ENCODE data around the gene PAEP. TPM values are rescaled to one million over a fixed set of nuclear protein-coding genes. Genes with fewer than 3 reads are reported as not detected.

Gene PAEP
- total RNA-seq, 2 experiments from 2014 or later: not detected

- Mint-ChIP-seq H3K27me3 (ENCODE audit: low read depth) (no peaks in the 10 kb centered on the region), H3K27ac (no peak overlapping the region), H3K36me3 (ENCODE audit: low read depth) (no peaks in the 10 kb centered on the region), H3K4me1 (ENCODE audit: low read depth) (no peaks in the 10 kb centered on the region), H3K4me3 (no peak overlapping the region), H3K9me3 (ENCODE audit: insufficient read depth) (no peaks in the 10 kb centered on the region)
- ATAC-seq (no peak), DNase-seq (no peak)
- CTCF ChIA-PET: no interaction called here
- POLR2A ChIA-PET: no interaction called here
Measured at GRCh38 chr9:135586601-135587109, 25.1 kb downstream of the PAEP start.

- CTCF ChIA-PET: no interaction called here
- H3K27ac Mint-ChIP-seq: no peak overlapping the region
- DNase-seq (no peak), ATAC-seq (no peak)
- no peaks in the 10 kb centered on the region for H3K9me3 Mint-ChIP-seq (ENCODE audit: insufficient read depth)
- H3K4me3 Mint-ChIP-seq: no peak overlapping the region
- POLR2A ChIA-PET: no interaction called here
- H3K27me3 Mint-ChIP-seq (ENCODE audit: low read depth): no peaks in the 10 kb centered on the region
- H3K4me1 Mint-ChIP-seq (ENCODE audit: low read depth): no peaks in the 10 kb centered on the region
- H3K36me3 Mint-ChIP-seq (ENCODE audit: low read depth): no peaks in the 10 kb centered on the region
Measured at GRCh38 chr9:135587658-135588057, 26.1 kb downstream of the PAEP start.

GRCh38 chr9:135588371-135588770 is 26.8 kb downstream of the PAEP start:
- CTCF ChIA-PET: no interaction called here
- no peaks in the 10 kb centered on the region for H3K36me3 Mint-ChIP-seq (ENCODE audit: low read depth)
- H3K4me3 Mint-ChIP-seq: no peak overlapping the region
- ATAC-seq (no peak), DNase-seq (no peak)
- no peaks in the 10 kb centered on the region for H3K9me3 Mint-ChIP-seq (ENCODE audit: insufficient read depth)
- H3K27me3 Mint-ChIP-seq (ENCODE audit: low read depth): no peaks in the 10 kb centered on the region
- H3K4me1 Mint-ChIP-seq (ENCODE audit: low read depth): no peaks in the 10 kb centered on the region
- H3K27ac Mint-ChIP-seq: no peak overlapping the region
- POLR2A ChIA-PET: no interaction called here

GRCh38 chr9:135588886-135589595 is 27.5 kb downstream of the PAEP start:
- POLR2A ChIA-PET: no interaction called here
- no peak overlapping the region for H3K4me3 Mint-ChIP-seq

GRCh38 chr9:135589596-135590485 is 28.3 kb downstream of the PAEP start:
- Mint-ChIP-seq H3K36me3 (ENCODE audit: low read depth) (no peaks in the 10 kb centered on the region), H3K4me1 (ENCODE audit: low read depth) (no peaks in the 10 kb centered on the region), H3K27me3 (ENCODE audit: low read depth) (no peaks in the 10 kb centered on the region), H3K9me3 (ENCODE audit: insufficient read depth) (no peaks in the 10 kb centered on the region), H3K27ac (no peak overlapping the region), H3K4me3 (no peak overlapping the region)
- CTCF ChIA-PET: no interaction called here
- POLR2A ChIA-PET: no interaction called here
- ATAC-seq (no peak), DNase-seq (no peak)

More at GRCh38 chr9:135588886-135589595, 27.5 kb downstream of the PAEP start:
- Mint-ChIP-seq H3K4me1 (ENCODE audit: low read depth) (no peaks in the 10 kb centered on the region), H3K9me3 (ENCODE audit: insufficient read depth) (no peaks in the 10 kb centered on the region), H3K27me3 (ENCODE audit: low read depth) (no peaks in the 10 kb centered on the region), H3K36me3 (ENCODE audit: low read depth) (no peaks in the 10 kb centered on the region), H3K27ac (no peak overlapping the region)
- ATAC-seq (no peak), DNase-seq (no peak)
- CTCF ChIA-PET: no interaction called here

GRCh38 chr9:135590486-135591079 is 29.0 kb downstream of the PAEP start:
- ATAC-seq (no peak), DNase-seq (no peak)
- ChIA-PET POLR2A (no interaction called here), CTCF (no interaction called here)
- Mint-ChIP-seq H3K4me1 (ENCODE audit: low read depth) (no peaks in the 10 kb centered on the region), H3K36me3 (ENCODE audit: low read depth) (no peaks in the 10 kb centered on the region), H3K4me3 (no peak overlapping the region), H3K27me3 (ENCODE audit: low read depth) (no peaks in the 10 kb centered on the region), H3K27ac (no peak overlapping the region), H3K9me3 (ENCODE audit: insufficient read depth) (no peaks in the 10 kb centered on the region)

- DNase-seq: no peak
- Mint-ChIP-seq H3K27me3 (ENCODE audit: low read depth) (peaks cover 4% of the 10 kb centered on the region), H3K4me1 (ENCODE audit: low read depth) (no peaks in the 10 kb centered on the region), H3K9me3 (ENCODE audit: insufficient read depth) (no peaks in the 10 kb centered on the region), H3K27ac (no peak overlapping the region), H3K4me3 (no peak overlapping the region), H3K36me3 (ENCODE audit: low read depth) (no peaks in the 10 kb centered on the region)
- ChIA-PET POLR2A (no interaction called here), CTCF (no interaction called here)
- ATAC-seq: no peak
Measured at GRCh38 chr9:135591506-135592330, 30.2 kb downstream of the PAEP start.

- no peak for ATAC-seq
- ChIA-PET CTCF (no interaction called here), POLR2A (no interaction called here)
- no peaks in the 10 kb centered on the region for H3K4me1 Mint-ChIP-seq (ENCODE audit: low read depth)
- H3K4me3 Mint-ChIP-seq: no peak overlapping the region
- no peak overlapping the region for H3K27ac Mint-ChIP-seq
- DNase-seq: no peak
- H3K36me3 Mint-ChIP-seq (ENCODE audit: low read depth): no peaks in the 10 kb centered on the region
- no peaks in the 10 kb centered on the region for H3K9me3 Mint-ChIP-seq (ENCODE audit: insufficient read depth)
- H3K27me3 Mint-ChIP-seq (ENCODE audit: low read depth): peaks cover 4% of the 10 kb centered on the region
Measured at GRCh38 chr9:135592331-135592590, 30.7 kb downstream of the PAEP start.

GRCh38 chr9:135592625-135593024 is 31.1 kb downstream of the PAEP start:
- H3K36me3 Mint-ChIP-seq (ENCODE audit: low read depth): no peaks in the 10 kb centered on the region
- ChIA-PET POLR2A (no interaction called here), CTCF (interaction anchor here (1.0 kb wide), 1 partner anchor 11 kb away, joined by 3 read pairs; no protein-coding TSS in a partner anchor)
- peaks cover 4% of the 10 kb centered on the region for H3K27me3 Mint-ChIP-seq (ENCODE audit: low read depth)
- H3K27ac Mint-ChIP-seq: no peak overlapping the region
- H3K4me1 Mint-ChIP-seq (ENCODE audit: low read depth): no peaks in the 10 kb centered on the region
- no peak overlapping the region for H3K4me3 Mint-ChIP-seq
- no peaks in the 10 kb centered on the region for H3K9me3 Mint-ChIP-seq (ENCODE audit: insufficient read depth)
- DNase-seq (no peak), ATAC-seq (no peak)

- Mint-ChIP-seq H3K36me3 (ENCODE audit: low read depth) (no peaks in the 10 kb centered on the region), H3K4me1 (ENCODE audit: low read depth) (no peaks in the 10 kb centered on the region), H3K4me3 (no peak overlapping the region), H3K9me3 (ENCODE audit: insufficient read depth) (no peaks in the 10 kb centered on the region), H3K27ac (no peak overlapping the region), H3K27me3 (ENCODE audit: low read depth) (peaks cover 17% of the 10 kb centered on the region)
- DNase-seq (no peak), ATAC-seq (no peak)
- POLR2A ChIA-PET: no interaction called here
- CTCF ChIA-PET: no interaction called here
Measured at GRCh38 chr9:135596211-135596610, 34.7 kb downstream of the PAEP start.

- H3K36me3 Mint-ChIP-seq (ENCODE audit: low read depth): no peaks in the 10 kb centered on the region
- CTCF ChIA-PET: no interaction called here
- H3K27ac Mint-ChIP-seq: no peak overlapping the region
- H3K4me3 Mint-ChIP-seq: no peak overlapping the region
- no peaks in the 10 kb centered on the region for H3K9me3 Mint-ChIP-seq (ENCODE audit: insufficient read depth)
- H3K4me1 Mint-ChIP-seq (ENCODE audit: low read depth): no peaks in the 10 kb centered on the region
- no peak for DNase-seq
- POLR2A ChIA-PET: no interaction called here
- no peak for ATAC-seq
- H3K27me3 Mint-ChIP-seq (ENCODE audit: low read depth): peaks cover 17% of the 10 kb centered on the region
Measured at GRCh38 chr9:135600296-135600817, 38.8 kb downstream of the PAEP start.

All from activated CD8-positive, alpha-beta T cell treated with anti-CD3 and anti-CD28 coated beads, Interleukin-2, amount 10 ng/mL, durations not matched to agents 7 days and 5 days (primary cell).